GM12872 (cell line): ENCODE data around the gene CRAMP1.

Source experiments
- TF ChIP-seq, protein P1 (sequence below): IDR thresholded peaks from 3 replicates; pipeline ENCODE4 v1.5.1; 2011; ENCODE audit warnings: low read depth, mild to moderate bottlenecking, low read length, moderate library complexity; ENCODE audit not compliant: insufficient read depth

Gene CRAMP1, protein sequence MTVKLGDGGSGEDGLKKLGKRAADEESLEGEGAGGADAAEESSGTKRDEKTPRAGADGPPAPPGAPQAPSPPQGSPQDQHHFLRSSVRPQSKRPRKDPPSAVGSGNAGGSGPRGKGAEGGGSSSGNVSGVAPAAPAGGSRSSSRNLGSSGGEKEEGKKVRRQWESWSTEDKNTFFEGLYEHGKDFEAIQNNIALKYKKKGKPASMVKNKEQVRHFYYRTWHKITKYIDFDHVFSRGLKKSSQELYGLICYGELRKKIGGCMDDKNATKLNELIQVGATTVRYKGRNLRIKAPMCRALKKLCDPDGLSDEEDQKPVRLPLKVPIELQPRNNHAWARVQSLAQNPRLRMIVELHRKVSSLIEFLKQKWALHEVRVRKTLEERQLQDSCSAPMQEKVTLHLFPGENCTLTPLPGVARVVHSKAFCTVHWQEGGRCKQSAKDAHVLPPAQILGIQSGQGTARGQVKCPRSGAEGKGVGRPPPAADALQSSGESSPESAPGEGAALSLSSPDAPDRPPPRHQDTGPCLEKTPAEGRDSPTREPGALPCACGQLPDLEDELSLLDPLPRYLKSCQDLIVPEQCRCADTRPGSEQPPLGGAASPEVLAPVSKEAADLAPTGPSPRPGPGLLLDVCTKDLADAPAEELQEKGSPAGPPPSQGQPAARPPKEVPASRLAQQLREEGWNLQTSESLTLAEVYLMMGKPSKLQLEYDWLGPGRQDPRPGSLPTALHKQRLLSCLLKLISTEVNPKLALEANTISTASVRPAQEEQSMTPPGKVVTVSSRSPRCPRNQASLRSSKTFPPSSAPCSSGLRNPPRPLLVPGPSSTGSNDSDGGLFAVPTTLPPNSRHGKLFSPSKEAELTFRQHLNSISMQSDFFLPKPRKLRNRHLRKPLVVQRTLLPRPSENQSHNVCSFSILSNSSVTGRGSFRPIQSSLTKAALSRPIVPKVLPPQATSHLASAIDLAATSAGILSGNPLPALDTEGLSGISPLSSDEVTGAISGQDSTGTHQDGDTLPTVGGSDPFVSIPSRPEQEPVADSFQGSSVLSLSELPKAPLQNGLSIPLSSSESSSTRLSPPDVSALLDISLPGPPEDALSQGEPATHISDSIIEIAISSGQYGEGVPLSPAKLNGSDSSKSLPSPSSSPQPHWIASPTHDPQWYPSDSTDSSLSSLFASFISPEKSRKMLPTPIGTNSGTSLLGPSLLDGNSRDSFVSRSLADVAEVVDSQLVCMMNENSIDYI (N-terminal part only)

DNA sequence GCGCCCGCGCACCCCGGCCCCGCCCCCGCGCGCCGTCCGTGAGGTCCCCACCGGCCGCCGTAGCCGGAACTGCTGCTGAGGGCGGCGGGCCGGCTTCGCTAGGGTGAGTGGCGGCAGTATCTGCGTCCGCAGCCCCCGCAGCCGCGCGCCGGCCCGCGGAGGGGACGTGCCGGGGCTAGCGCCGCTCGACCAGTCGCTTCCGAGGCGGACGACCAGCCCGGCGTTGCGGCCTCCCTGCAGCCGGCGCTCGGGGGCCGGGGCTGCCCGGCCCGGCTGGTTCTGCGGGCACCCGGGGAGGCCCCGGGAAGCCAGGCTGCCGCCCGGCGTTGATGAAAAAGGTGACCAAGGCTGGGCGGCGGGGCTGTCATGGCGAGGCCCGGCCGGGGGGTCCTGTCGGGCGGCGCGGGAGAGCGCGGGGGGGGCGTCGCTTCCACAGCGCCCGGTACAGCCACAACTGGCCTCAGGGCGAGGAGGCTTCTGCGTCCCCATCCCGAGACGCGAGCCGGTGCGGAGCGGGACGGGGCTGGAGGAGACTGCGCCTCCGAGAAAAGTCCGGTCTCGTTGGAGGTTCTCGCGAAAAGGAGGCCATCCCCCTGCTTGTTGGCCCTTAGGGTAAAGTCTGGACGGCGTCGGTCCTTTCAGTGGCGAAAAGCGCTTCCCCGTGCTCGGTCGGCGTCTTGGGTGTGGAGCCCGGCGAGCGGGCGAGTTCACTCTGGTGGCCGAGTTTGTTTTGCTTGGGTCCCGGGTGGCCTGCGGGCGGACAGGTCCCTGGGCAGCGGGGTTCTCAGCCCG, at the start of gene CRAMP1:
Gene CRAMP1, plus strand, starts transcription at position 41 of the 792 bp plus-strand sequence. CDS start 2,280 bp downstream, outside the sequence.
- TF ChIP-seq, protein P1, sequence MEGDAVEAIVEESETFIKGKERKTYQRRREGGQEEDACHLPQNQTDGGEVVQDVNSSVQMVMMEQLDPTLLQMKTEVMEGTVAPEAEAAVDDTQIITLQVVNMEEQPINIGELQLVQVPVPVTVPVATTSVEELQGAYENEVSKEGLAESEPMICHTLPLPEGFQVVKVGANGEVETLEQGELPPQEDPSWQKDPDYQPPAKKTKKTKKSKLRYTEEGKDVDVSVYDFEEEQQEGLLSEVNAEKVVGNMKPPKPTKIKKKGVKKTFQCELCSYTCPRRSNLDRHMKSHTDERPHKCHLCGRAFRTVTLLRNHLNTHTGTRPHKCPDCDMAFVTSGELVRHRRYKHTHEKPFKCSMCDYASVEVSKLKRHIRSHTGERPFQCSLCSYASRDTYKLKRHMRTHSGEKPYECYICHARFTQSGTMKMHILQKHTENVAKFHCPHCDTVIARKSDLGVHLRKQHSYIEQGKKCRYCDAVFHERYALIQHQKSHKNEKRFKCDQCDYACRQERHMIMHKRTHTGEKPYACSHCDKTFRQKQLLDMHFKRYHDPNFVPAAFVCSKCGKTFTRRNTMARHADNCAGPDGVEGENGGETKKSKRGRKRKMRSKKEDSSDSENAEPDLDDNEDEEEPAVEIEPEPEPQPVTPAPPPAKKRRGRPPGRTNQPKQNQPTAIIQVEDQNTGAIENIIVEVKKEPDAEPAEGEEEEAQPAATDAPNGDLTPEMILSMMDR = no peak

DNA sequence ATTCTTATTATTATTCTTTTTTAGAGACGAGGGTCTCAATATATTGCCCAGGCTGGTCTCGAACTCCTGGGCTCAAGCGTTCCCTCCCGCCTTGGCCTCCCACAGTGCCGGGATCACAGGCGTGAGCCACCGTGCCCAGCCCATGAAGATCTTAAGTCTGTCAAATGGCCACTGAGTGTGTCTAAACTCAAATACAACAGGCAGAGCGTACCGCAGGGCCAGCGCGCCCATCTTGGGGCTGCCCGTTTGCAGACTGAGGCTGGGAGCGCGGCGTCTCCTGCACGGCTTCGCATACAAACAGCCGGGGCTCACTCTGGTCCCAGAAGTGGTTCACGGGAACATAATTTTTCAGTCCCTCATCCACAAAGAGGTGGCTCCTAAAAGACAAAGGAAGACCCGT, 48.4 kb upstream of the CRAMP1 start:
- TF ChIP-seq, protein P1 = no peak

DNA sequence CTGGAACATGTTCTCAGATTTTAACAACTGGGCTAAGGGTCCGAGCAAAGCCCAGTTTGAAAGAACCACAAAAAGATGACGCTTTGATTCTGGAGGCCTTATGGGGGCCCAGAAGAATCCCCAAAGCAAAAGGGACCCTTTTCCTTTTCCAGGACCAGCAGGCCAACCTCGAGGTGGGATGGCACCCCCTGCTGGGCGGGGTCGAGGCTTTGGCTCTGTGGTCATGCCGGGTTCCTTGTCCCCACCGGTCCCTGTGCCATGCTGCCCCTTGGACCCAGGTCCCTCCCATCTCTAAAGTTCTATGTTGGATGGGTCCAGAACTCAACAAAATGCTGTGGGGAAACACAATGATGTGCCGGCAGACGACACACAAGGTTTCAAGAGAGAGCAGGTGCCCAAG, 47.8 kb upstream of the CRAMP1 start:
- TF ChIP-seq, protein P1 = peak; percentile 36; the same call in 2 of the 3 replicates

DNA sequence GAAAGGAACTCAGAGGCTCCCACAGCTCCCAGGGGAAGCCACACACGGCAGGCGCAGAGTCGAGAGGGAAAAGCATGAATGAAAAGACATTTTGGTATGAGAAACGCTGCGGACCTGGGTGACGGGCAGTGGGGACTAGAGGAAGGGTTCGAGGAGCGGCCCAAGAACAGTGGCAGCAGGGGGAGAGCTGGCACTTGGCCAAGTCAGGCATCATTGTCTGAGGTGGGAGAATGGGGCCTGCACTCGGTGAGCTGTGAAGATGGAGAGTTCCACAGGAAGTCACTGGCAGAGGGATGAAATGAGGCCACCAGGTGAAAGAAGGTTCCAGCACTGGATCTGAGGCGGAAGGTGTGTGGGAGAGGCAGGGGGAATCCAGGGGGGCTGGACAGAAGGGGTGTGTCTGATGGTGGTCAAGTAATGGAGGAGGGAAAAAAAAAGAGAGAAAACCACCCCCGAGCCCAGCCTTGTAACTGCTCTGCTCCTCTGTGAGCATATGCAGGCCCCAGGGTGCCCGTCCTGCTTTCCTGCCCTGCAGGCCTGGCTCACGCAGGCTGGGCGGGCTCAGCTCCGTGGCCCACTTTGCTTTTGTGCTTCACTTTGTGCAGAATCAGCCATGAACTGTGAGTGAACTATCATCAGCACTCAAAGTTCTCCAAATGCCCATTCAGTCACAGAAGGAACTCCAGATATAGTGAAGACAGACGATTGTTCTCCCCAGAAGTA, 46.9 kb upstream of the CRAMP1 start:
- TF ChIP-seq, protein P1 = no peak

DNA sequence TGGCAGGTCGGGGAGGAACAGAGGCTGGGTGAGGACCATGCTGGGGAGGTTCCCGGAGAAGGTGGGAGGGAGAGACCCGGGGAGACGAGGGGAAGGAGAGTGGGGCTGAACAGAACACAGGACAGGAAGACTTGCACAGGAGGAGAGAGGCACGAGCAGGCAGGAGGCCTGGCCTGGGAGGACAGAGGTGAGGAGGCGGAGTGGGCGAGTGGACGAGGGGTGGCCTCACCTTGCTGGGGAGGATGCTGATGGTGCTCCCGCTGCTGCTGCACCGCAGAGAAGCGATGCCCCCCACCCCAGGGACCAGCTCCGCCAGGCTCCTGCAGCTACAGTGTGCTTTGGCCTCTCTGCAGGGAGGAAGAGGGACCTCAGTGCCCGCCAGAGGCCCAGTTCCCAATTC, 44.2 kb upstream of the CRAMP1 start:
- TF ChIP-seq, protein P1 = no peak

DNA sequence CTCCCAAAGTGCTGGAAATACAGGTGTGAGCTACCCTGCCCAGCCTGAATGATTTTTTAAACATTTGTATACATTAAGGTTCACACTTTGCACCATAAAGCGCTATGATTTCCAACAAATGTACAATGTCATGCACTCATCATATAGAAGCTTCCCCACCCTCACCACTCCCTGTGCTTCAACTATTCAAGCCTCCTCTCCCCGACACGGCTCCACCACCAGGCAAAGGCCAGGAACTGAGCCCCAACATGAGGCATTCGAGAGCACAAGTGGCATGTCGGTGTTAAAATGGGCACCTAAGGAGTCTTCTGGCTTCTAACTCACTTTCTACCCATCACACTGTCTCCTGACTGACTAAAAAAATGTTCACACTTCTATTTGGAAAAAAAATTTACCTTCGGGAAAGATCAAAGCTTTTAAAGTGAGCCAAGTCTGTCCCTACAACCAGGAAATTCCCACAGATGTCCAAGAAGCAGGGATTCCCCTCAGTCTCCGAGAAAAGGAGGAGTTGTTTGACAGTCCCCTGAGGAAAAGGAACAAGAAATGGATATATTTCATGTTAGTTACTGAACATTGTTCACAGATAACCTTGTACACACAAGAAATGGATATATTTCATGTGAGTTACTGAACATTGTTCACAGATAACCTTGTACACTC, 41.0 kb upstream of the CRAMP1 start:
- TF ChIP-seq, protein P1 = no peak
